ENCODE data around the gene OAF.

- TF ChIP-seq CTCF (conservative IDR thresholded peaks at IDR 0.05; ENCODE audit: low read depth in 2 of 2): no peak
- TF ChIP-seq EZH2phosphoT487 (IDR thresholded peaks at IDR 0.05; ENCODE audit: unreplicated experiment): no peak
- no peak for TF ChIP-seq POLR2AphosphoS5 (IDR thresholded peaks at IDR 0.05; ENCODE audit: low read depth)
- TF ChIP-seq, protein P1, sequence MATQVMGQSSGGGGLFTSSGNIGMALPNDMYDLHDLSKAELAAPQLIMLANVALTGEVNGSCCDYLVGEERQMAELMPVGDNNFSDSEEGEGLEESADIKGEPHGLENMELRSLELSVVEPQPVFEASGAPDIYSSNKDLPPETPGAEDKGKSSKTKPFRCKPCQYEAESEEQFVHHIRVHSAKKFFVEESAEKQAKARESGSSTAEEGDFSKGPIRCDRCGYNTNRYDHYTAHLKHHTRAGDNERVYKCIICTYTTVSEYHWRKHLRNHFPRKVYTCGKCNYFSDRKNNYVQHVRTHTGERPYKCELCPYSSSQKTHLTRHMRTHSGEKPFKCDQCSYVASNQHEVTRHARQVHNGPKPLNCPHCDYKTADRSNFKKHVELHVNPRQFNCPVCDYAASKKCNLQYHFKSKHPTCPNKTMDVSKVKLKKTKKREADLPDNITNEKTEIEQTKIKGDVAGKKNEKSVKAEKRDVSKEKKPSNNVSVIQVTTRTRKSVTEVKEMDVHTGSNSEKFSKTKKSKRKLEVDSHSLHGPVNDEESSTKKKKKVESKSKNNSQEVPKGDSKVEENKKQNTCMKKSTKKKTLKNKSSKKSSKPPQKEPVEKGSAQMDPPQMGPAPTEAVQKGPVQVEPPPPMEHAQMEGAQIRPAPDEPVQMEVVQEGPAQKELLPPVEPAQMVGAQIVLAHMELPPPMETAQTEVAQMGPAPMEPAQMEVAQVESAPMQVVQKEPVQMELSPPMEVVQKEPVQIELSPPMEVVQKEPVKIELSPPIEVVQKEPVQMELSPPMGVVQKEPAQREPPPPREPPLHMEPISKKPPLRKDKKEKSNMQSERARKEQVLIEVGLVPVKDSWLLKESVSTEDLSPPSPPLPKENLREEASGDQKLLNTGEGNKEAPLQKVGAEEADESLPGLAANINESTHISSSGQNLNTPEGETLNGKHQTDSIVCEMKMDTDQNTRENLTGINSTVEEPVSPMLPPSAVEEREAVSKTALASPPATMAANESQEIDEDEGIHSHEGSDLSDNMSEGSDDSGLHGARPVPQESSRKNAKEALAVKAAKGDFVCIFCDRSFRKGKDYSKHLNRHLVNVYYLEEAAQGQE (IDR thresholded peaks at IDR 0.05; ENCODE audit: unreplicated experiment): no peak
- TF ChIP-seq CREB1 (CRISPR knock-in tag; IDR thresholded peaks at IDR 0.05; ENCODE audit: low read depth): no peak
- no peak for TF ChIP-seq EZH2 (IDR thresholded peaks at IDR 0.05; ENCODE audit: low read depth, unreplicated experiment)
- TF ChIP-seq JUNB (IDR thresholded peaks at IDR 0.05; ENCODE audit: unreplicated experiment): no peak
- TF ChIP-seq ZNF462 (CRISPR knock-in tag; IDR thresholded peaks at IDR 0.05): no peak
- TF ChIP-seq ZNF331 (CRISPR knock-in tag; IDR thresholded peaks at IDR 0.05; ENCODE audit: low read depth): no peak
These were observed 15.1 kb upstream of the OAF start for GRCh38 chr11:120195601-120196320.

Measured in GM23338 (cell line).